Germinal center (tissue), 1 donor: ENCODE results near the gene PTH1R.

ENCODE experiments used
- DNase-seq: peaks from one replicate; pipeline ENCODE4 v3.0.0; 2012; ENCODE audit warnings: mixed read lengths, low spot score

PTH1R gene

GRCh38 chr3:46930166-46930944 lies 52.8 kb downstream of the PTH1R start:
- peak; percentile 37 for DNase-seq

- DNase-seq, result no peak
Observed at GRCh38 chr3:46930945-46931403, 53.5 kb downstream of the PTH1R start.

- DNase-seq, result no peak
Observed at GRCh38 chr3:46931631-46932331, 54.3 kb downstream of the PTH1R start.

DNA sequence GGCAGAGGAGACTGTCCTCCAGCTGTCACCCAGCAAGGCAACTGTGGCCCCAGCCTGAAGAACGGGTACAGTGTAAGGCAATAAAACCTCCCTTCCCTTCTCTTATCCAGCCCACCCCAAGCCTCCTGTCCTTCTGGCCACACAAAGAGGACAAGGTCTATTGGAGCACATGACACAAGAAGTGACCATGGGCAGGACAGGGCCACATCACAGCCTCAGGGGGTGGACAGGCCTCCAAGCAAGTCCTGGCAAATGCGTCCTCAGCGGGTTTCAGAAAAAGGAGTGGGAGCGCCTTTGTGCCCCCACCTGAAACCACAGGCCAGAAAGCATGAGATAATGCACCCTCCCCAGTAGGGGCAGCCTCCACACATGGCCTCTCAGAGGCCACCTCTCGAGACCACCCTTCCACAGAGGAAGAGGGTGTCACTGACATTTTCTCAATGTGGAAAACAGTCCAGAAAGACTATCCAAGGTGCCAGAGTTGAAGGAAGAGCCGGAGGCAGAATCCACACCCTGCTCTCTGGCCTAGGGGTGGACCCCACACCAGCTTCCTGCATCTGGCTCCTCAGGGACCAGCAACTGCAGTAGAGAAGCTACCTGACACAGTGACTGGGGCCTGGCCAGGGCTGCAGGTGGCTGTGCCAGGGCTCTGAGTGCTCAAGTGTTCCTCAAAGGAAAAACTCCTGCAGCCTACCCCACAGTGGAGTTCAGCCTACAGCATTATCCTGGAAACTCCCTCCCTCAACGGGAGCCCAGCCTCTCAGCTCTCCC lies 55.1 kb downstream of the PTH1R start:
- DNase-seq, result no peak

DNA sequence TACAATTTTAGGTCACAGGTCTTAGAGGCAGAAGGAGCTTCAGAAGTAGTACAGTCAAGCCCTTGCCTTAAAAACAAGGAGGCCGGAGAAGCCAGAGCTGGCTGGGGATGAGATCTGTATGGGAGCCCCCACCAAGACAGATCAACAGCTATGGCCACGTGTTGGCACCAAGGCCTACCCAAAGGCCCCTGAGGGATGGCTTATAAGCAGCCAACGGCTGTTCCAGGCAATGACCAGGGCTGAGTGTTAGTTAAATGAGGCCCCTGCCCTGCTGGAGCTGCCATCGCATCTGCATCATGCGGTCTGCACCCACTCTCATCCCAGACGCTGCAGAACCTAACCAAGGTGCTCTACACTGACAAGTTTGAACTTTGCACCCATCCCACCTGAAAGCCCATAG lies 55.7 kb downstream of the PTH1R start:
- no peak for DNase-seq

DNA sequence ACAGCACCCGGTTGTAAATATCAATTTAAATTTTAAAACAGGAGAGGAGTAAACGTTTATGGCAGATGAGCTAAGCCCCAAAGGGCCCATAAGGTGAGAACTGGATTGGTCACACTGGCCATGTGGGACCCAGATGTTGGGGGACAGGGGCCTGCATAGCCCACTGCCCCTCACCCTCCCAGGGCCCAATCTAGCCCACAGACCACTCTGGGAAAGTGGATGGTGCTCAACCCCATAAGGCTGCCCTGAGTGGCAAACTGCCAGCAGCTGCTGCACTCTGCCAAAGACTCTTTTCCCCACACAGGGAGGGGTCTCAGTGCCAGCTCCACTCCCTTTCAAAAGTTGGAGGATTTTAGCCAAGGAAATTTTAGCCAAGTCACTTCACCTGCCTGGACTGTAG lies 56.6 kb downstream of the PTH1R start:
- DNase-seq, result no peak

GRCh38 chr3:46934498-46935167 lies 57.1 kb downstream of the PTH1R start:
- no peak for DNase-seq

DNA sequence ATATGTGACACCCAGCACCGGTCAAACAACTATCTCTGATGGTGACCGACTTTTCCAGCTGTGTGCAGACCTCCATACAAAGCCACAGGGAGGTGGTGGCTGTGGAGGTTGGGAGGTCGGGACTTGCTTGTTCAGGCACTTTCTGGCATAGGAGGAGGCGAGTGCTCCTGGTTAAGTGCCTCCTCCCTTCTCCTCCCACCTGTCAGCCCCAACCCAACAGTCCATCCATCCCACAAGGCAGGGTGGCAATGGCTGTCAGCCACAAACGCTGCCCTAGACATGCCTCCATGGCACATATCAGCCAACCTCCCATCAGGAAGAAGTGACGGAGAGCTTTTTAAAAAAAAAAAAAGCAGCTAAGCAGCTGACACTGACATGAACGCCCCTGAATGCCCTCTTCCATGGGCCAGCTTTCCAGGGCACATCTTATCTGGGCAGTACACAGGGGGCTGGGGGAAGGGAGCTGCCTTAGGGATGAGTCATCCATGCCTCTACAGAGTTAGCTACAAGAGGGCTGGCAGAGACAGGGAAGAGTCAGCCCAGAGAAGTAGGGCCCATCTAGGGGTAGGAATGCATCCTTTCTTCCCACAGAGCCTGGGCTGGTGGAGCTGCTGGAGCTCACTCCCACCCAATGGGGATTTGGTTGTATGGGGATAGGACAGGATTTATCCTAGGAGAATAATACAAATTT lies 57.8 kb downstream of the PTH1R start:
- no peak for DNase-seq

- DNase-seq, result no peak
Observed at GRCh38 chr3:46935989-46936558, 58.6 kb downstream of the PTH1R start.

- no peak for DNase-seq
Observed at GRCh38 chr3:46936733-46937250, 59.3 kb downstream of the PTH1R start.

GRCh38 chr3:46938118-46938517 lies 60.6 kb downstream of the PTH1R start:
- no peak for DNase-seq

DNA sequence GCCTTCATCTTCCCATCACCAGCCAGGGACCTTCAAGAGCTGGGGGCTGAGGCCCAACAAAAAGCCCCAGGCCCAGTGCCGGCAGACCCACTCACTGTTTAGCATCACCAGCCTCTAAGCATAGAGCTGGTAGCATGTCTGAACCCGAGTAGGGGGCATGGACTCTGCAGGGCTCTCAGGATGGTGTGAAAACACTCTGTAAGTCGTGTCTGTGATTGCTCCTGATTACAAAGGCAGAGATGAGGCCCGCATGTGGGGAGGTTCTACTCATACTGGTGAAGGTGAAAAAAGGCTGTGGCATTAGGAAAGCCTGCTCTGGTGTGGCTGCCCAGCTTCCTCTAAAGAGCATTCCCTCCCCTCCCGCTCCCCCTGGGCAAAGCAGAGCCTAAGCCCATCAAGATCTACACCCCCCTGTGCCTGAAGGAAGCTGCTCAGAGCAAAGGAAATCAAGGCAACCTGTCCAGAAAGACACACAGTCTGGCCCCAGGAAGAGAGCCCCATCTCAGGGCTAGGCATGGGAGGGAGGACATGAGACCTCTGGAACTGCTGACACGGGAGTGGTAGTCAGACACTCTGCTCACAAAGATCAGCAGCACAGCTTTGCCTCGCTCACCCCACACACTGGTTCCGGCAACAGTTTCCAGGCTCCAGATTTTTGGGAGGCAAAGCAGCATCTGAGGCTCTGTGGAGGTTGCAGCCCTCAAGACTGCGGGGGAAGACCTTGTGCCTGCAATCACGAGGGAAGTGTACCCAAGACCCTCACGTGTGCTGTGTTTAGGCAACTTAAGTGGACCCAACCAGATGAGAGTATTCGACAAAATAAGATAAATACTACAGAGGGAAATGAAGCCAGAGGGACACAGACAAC lies 62.3 kb downstream of the PTH1R start:
- DNase-seq, result no peak

- no peak for DNase-seq
Observed at GRCh38 chr3:46942076-46942475, 64.6 kb downstream of the PTH1R start.

- DNase-seq, result no peak
Observed at GRCh38 chr3:46942481-46943236, 65.1 kb downstream of the PTH1R start.

GRCh38 chr3:46943237-46944187 lies 66.0 kb downstream of the PTH1R start:
- DNase-seq, result no peak

GRCh38 chr3:46944191-46944590 lies 66.7 kb downstream of the PTH1R start:
- DNase-seq, result no peak

- no peak for DNase-seq
Observed at GRCh38 chr3:46946416-46946815, 68.9 kb downstream of the PTH1R start.
